Endothelial cell of hepatic sinusoid (primary cell): ENCODE data around the gene SHE.

Source experiments
- in situ Hi-C: cut with HindIII; loops from 2 replicates; pipeline ENCODE4 v1.10.0; 2017; ENCODE audit warnings: low sequenced_read_pairs

The SHE gene

DNA sequence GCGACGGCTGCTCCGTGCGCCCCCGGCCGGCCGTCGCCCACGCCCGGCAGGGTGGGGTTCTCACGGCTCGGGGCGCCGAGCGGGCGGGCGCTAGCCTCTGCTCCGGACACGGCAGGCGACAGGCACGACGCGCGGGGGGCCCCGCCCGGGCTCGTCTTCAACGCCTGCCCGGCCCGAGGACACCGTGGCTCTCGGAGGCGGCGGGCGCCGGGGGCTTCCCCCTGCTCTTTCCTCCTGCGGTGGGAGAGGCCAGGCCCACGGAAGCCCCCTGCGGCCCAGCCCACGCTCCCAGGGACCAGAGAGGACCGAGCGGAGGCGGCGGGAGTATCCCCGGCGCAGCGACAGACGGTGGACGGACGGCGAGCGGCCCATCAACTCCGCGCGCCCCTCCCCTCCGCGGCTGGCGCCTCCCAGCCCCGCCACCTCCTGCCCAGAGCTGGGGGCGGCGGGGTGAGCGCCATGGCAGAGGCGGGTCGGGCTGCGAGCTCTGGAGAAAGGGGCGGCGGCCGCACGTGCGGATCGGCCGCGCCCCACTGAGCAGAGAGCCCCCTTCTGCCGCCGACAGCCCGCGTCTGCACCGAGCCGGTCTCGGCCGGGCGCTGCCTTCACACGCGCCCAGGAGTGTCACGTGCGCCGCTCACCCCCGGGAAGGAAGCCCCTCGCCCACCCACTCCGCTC lies at the start of gene SHE, which contains the start of gene TDRD10:
Gene SHE (minus strand): TSS at position 347 of the 678 bp plus-strand sequence. CDS start 386 bp downstream, outside the sequence.
Gene TDRD10 (plus strand): TSS at position 154 of the 678 bp plus-strand sequence. CDS start 4,685 bp downstream, outside the sequence.
- in situ Hi-C loops = no loop called here

DNA sequence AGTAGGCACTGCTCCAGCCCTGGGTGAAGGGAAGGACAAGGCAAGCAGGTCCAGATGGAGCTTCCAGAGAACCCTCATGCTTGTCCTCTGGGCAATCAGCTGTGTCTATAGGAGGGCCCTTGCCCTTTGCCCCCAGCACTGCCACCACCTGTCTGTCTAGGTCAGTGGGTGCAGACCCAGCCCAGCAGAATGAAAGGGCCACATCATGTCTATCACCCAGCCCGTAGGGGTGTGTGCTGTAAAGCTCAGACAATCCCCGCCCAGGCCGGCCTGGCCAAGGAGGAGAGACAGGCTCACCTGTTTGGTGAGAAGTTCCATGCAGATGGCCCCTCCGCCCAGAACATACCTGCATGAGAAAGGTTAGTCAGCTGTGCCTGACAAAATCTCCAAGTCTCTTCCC lies 49.3 kb upstream of the SHE start:
- in situ Hi-C loops = no loop called here

DNA sequence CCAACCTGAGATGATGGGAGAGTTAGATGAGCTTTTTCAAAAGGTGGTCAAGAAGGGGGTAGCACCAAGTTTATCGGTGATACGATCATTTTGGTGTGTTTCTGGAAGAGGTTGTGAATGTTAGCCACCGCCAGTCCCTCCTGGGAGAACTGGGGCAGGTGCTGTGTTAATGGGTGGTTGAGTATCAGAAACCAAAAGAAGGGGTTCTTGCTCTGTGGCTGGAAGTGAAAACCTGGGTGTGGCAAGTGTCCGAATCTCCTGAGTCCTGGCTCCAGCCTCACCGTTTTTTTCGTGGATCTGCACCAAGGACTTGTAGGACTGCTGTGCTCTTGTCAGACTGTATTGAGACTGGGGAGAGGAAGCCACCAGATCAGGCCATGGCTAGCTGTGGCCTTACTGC lies 48.4 kb upstream of the SHE start:
- in situ Hi-C loops = no loop called here

DNA sequence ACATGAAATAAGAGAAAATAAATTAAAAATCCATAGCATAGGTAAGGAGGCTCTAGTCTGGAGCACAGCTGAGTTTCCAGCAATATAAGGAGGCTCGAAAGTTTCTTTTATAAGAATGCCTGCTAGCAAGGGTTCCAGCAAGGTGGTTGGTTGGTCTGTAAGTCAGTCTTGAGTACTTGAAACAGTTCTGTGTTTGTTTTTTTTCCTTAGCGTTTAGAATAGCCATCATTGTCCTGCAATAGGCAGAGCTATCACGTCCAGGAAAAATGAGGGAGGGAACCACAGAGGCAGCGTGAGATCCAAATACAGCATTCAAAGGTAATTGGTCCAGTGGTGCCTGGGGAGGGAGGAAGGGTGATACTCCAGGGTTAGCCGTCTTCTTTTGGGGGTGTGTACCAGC lies 47.9 kb upstream of the SHE start:
- in situ Hi-C loops = no loop called here

DNA sequence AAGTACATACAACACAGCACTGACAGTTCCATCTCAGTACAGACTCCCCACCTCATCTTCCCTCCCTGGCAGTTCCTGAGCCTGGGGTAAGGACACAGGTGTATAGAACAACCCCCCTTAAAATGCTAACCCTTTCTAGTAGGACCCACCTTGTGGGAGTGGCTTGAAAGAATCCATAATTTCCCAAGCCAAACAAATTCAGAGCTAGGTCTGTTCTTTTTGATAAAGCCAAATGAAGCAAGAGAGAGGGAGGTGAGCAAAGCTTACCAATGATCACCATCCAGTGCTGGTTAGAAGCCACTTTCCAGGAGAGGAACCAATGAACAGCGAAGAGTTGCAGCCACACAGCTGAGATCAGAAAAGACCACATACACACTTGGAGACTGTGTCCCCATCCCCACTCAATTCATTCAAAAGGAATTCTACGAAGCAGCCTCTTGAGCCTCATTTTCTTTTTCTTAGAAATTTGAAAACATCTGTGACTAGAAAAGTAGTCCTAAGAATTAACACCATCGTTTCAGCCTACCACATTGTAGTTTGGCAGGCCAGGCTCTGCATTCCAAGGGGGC lies 47.1 kb upstream of the SHE start:
- in situ Hi-C loops = no loop called here

DNA sequence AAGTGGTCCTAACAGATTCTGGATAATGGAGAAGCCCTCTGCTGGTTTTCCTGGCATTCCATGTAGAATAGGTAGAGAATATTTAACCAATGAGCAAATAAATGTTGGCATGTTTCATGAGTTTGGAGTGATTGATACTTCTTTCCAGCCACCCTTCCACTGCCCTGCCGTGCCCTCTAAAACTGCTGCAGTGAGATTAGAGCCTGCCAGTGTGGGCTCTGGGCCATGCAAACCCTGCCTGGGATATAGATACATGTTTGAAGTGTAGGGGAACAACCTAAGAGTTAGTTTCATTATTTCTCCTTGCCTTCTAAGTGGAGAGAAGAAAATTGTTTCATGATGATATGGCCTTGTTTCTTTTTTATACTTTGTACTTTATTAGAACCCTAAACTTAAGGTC lies 45.8 kb upstream of the SHE start:
- in situ Hi-C loops = no loop called here

DNA sequence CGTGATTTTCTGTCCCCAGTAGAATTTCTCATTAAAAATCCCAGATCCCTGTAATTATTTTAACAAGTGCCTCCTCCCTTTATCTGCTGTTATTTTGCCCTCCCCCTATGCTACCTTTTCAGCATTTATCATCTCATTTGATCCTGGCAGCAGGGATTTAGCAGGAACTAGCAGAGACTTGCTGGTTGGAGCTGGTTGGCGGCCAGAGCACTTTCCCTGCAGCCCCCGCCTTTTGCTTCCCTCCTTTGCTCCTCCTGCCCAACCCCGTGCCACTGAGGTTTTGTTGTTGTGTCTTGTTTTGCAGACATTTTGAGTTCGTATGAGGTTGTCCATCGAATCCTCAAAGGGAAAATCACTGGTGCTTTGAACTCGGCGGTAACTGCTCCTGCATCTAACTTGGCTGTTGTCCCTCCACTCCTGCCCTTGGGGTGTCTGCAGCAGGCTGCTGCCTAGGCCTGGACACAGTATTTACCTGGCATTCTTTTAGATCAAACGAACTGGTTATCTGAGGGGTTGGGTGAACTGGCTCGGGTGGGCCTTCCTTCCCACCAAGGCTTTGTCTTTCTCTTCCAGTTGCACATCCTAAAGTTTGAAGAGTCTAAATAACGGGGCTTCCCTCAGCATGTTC lies 45.0 kb upstream of the SHE start:
- in situ Hi-C loops = no loop called here

DNA sequence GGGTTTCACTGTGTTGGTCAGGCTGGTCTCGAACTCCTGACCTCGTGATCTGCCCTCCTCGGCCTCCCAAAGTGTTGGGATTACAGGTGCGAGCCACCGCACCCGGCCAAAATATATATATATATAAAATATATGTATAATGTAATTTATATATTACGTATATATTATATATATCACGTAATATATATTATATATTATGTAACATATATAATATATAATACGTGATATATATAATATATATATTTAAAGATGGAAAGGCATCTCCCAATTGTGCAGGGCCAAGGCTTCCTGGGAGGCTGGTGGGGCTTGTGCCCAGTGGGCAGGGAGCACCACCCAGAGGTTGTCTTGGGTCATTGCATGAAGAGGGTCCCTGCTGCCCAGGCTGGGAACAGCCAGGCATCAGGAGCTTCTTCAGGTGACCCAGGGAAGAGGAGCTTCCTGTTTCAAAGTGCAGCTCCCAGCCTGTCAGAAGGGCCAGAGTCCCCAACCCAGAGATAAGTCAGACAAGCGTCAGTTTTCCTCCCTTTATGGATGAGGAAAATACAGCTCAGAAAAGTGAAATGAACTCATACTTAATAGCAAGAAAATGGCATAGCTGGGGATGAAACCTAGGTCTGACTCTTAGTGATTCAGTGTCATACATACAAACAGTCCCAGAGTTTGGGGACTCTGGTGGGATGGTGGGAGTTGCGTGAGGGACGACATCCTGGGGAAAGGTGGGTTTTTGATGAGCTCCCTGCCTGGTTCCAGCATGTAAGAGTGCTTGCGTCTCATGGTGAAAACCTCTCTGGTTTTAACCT lies 44.3 kb upstream of the SHE start:
- in situ Hi-C loops = no loop called here

DNA sequence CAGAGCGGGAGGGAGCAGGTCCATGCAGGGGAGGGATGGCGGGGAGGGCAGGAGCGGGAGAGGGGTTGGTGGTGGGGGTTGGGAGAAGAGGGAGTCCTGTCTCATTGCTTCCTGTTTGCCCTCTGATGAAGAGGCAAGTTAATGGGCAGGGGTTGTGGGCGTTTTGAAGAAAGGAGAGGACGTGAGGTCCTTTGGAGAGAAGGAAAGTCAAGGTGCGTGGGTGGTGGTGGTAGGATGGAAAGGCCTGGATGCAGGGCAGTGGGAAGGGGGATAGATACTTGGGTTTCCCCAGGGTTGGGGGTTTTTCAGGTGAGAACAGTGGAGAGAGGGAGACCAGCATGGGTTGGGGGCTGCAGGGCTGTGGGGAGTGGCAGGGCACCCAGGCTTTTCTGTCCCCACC lies 39.0 kb upstream of the SHE start:
- in situ Hi-C loops = no loop called here

DNA sequence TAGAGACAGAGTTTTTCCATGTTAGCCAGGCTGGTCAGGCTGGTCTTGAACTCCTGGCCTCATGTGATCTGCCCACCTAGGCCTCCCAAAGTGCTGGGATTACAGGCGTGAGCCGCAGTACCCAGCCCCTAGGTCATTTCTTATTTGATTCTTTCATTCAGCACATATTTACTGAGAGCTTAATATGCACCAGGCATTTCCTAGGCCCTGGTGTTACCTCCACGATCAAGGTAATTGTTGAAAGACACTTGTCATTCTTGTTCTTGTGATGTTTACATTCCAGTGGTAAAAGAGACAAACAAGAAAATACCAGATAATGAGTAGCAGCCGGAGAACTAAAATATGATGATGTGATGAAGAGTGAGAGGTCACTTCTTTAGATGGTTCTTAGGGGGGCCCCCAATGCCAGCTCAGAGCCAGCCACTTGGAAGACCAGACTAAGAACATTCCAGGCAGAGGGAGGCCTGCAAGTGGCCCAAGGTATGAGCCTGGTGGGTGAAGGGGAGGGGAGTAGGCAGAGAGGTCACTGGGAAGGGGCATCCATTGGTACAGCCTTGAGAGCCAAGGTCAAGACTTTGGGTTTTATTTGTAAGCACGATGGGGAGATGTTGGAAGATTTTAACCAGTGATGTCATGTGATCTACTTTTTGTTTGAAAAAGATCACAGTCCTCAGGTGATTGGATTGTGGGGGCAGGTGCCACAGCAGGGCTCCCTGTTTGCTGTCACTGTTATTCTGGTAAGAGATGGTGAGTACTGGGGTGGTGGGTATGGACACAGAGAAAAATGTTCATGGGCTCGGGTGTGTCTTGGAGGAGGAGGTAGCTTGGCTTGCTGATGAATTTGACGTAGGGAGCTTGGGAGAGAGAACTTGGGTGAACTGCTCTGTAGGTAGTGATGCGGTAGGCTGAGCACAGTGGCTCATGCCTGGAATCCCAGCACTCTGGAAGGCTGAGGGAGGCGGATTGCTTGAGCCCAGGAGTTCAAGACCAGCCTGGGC lies 37.6 kb upstream of the SHE start:
- in situ Hi-C loops = no loop called here

DNA sequence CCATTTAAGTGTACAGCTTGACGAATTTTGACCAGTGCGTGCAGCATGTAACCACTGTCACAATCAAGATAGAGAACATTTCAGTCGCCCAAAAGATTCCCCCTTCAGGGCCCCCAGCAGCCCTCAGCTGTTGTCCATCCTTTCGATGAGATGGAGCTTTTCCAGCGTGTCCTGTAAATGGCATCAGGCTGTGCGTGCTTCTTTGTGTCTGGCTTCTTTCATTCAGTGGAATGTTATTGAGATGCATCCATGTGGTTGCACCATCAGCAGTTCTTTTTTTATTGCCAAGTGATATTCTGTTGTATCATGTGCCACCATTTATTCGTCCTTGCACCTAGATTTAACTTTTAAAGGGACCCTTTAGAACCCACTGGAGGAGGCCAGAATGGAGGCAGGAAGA lies 34.4 kb upstream of the SHE start:
- in situ Hi-C loops = no loop called here

DNA sequence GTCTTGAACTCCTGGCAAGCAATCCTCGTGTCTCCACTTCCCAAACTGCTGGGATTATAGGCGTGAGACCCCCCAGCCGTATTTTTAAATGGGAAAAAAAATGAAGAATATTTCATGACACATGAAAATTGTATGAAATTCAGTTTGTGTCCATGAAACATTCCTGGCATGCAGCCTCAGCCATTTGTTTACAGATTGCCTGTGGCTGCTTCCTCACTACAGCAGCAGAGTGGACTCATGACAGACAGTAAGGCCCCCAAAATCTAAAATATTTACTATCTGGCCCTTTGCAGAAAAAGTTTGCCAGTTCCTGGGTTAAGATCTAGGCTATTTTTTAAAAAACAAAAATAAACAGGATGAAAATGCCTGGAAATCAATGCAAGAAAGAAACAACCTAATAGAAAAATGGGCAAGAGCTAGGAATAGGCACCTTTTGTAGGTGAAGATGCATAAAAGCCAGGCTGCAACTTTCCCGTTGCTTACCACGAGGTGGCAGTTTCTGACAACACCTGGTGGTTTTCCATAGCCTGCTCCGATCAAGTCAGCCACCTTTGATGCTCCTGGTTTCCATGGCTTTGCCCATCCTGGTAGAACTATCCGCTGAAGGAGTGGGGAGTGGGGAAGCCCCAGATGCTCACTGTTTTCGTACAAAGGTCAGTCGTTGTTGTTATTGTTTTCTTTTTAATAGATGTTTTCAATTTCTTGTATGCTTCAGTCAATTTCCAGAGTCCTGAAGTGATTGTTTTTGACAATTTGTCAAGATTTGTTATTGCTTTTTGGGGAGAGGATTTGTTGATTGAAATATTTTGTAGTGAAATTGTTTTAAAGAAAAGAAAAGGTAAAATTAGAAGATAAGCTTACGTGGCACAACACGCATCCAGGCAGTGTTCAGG lies 32.0 kb upstream of the SHE start:
- in situ Hi-C loops = loop anchor here (5.0 kb wide), 1 partner anchor 92 kb away; no protein-coding TSS in a partner anchor

DNA sequence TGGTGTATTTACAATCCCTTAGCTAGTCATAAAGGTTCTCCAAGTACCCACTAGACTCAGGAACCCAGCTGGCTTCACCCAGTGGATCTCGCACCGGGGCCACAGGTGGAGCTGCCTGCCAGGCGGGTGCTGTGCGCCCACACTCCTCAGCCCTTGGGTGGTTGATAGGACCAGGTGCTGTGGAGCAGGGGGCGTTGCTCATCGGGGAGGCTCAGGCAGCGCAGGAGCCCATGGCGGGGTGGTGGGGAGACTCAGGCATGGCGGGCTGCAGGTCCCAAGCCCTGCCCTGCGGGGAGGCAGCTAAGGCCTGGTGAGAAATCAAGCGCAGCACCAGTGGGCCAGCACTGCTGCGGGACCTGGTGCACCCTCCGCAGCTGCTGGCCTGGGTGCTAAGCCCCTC lies 29.7 kb upstream of the SHE start:
- in situ Hi-C loops = loop anchor here (5.0 kb wide), 1 partner anchor 90 kb away; no protein-coding TSS in a partner anchor

DNA sequence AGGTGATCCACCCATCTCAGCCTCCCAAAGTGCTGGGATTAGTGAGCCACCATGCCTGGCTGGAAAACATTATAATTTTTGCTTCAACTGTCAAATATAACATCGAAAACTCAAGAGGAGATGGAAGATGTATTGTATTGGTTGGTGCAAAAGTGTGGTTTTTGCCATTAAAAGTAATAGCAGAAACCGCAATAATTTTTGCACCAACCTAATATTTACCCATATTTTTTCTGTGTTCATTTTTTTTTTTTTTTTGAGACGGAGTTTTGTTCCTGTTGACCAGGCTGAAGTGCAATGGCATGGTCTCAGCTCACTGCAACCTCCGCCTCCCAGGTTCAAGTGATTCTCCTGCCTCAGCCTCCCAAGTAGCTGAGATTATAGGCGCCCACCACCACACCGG lies 27.1 kb upstream of the SHE start:
- in situ Hi-C loops = no loop called here

DNA sequence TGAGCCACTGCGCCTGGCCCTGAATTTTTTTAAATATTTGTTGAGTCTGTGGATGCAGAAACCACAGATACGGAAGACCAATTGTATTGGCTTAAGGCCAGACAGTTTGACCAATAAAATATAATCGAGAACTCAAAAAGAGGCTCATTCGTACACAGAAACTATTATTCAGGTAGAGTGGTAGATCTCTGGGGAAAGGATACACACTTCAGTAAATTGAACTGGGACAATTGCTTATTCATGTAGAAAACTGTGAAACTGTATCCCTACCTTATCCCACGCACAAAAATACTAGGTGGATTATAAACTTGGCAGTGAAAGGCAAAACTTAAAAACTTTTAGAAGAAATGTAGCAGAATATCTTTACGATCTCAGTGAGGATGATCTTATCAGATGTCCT lies 25.0 kb upstream of the SHE start:
- in situ Hi-C loops = no loop called here

DNA sequence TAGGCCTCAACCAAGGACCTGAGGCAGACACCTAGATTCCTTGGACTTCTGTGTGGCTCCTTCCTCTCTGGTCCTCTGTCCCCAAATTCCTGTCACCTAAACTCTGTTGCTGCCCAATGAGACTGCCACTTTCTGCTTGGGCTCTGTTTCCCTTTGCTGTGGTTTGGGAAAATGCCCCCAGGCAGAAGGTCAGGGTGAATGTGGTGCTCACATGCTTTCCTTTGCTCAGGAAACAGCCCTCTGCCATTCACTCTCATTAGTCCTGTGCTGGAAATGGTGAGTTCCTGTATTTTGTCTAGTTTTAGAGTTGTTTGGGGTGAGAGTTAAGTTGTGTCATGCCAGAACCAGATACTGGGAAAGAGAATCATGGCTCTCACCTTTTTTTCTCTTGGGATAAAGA lies 22.7 kb upstream of the SHE start:
- in situ Hi-C loops = no loop called here

DNA sequence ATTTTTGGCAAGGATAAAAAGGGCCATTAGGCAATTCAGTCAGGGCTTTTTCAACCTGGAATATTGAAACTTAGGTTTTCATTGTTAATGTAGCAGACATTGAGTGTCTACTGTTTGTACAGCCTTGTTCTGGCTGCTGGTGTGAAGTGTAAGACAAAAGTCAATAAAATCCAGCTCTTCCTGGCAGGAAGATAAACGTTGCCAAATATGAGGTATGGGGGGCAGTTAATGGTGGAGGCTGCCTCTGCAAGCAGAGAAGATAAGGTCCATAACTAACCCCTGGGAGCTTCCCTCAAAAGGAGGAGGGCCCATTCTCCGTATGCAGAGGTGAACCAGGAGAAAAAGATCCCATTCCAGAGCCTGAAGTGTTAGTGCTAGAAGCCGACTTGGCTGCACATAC lies 19.5 kb upstream of the SHE start:
- in situ Hi-C loops = no loop called here

DNA sequence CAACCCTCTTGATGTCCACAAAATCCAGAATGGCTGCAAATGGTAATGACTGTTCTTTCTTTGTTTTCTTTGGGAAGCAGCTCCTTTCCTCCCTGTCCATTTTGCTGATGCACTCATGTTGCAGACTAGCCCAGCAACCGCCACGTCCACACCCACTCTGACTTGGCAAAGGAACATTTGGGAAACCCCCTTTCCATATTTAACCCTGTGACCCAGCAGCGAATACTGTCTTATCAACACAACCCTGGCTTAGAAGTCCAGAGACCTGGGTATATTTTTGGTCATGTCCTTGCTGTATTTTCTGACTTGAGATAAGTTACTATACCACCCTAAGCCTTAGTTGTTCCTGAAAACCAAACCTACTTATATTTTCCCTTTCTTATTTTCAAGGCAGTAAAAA lies 18.1 kb upstream of the SHE start:
- in situ Hi-C loops = no loop called here

DNA sequence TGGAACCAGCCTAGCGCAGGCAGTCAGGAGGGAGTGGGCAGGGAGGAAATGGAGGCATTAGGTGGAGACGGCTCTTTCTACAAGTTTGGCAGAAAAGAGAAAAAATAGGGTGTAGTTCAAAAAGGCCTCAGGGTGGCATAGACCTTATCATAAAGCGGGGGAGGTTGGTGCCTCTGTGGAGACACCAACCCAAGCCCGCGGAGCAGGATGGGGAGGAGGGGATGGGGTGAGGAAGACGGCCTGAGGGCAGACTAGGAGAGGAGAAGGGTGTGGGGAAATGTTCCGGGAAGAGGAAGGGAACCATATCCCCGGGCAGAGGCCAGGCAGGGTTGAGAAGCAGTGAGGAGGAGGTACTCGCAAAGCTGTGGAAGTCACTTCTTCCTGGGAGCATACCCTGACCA lies 17.4 kb upstream of the SHE start:
- in situ Hi-C loops = no loop called here
